OCI-LY1 (cell line): ENCODE measurements around the gene VWC2.

ENCODE experiments used
- H2AFZ ChIP-seq: fragments of 200-600 bp; sonication (generic), shearing (Covaris generic); 2 replicates; pipeline ENCODE4 v1.6.0; 2014; ENCODE audit warnings: antibody characterized with exemption, mild to moderate bottlenecking, low read length
- H3F3A ChIP-seq: fragments of 200-600 bp; sonication (generic), shearing (Covaris generic); 2 replicates; pipeline ENCODE4 v1.6.0; 2014; ENCODE audit warnings: mild to moderate bottlenecking, antibody characterized with exemption, low read length, moderate library complexity; ENCODE audit not compliant: insufficient read depth
- H3K27ac ChIP-seq: fragments of 200-600 bp; sonication (generic); 2 replicates; pipeline ENCODE4 v1.5.1; 2014; ENCODE audit warnings: low read length, mixed run types, mild to moderate bottlenecking, low read depth; ENCODE audit not compliant: poor library complexity, severe bottlenecking
- H3K27me3 ChIP-seq: fragments of 200-600 bp; sonication (generic); 2 replicates; pipeline ENCODE4 v1.6.0; 2014; ENCODE audit warnings: antibody characterized with exemption, mild to moderate bottlenecking, low read length, moderate library complexity; ENCODE audit not compliant: insufficient read depth
- H3K36me3 ChIP-seq: fragments of 200-600 bp; sonication (generic); 2 replicates; pipeline ENCODE4 v1.6.1; 2014; ENCODE audit warnings: mild to moderate bottlenecking, antibody characterized with exemption, low read length, moderate library complexity, mixed read lengths; ENCODE audit not compliant: insufficient read depth
- H3K4me1 ChIP-seq: fragments of 200-600 bp; sonication (generic); 2 replicates; pipeline ENCODE4 v1.5.1; 2014; ENCODE audit warnings: mild to moderate bottlenecking, low read length, moderate library complexity; ENCODE audit not compliant: insufficient read depth, severe bottlenecking
- H3K4me2 ChIP-seq: fragments of 200-600 bp; sonication (generic), shearing (Covaris generic); 2 replicates; pipeline ENCODE4 v1.6.1; 2014; ENCODE audit warnings: low read length
- H3K4me3 ChIP-seq: fragments of 200-600 bp; sonication (generic); 2 replicates; pipeline ENCODE4 v1.5.1; 2014; ENCODE audit warnings: low read length, low read depth, mild to moderate bottlenecking, mixed read lengths; ENCODE audit not compliant: poor library complexity, severe bottlenecking
- H3K79me2 ChIP-seq: fragments of 200-600 bp; shearing (Covaris generic); 2 replicates; pipeline ENCODE4 v1.6.1; 2016; ENCODE audit warnings: mixed run types, low read length, mixed read lengths; ENCODE audit not compliant: insufficient read depth
- H3K9ac ChIP-seq: fragments of 200-600 bp; sonication (generic), shearing (Covaris generic); 2 replicates; pipeline ENCODE4 v1.6.1; 2014; ENCODE audit warnings: mild to moderate bottlenecking, low read length, mixed read lengths
- H3K9me2 ChIP-seq: fragments of 200-600 bp; sonication (generic), shearing (Covaris generic); 2 replicates; pipeline ENCODE4 v1.6.1; 2014; ENCODE audit warnings: low read depth, mild to moderate bottlenecking, low read length, mixed read lengths
- H3K9me3 ChIP-seq: fragments of 200-600 bp; shearing (Covaris generic); 2 replicates; pipeline ENCODE4 v1.6.1; 2014; ENCODE audit warnings: low read length, mixed read lengths
- H4K20me1 ChIP-seq: fragments of 200-600 bp; sonication (generic), shearing (Covaris generic); 2 replicates; pipeline ENCODE4 v1.6.0; 2016; ENCODE audit warnings: mild to moderate bottlenecking, low read length; ENCODE audit not compliant: insufficient read depth
- EZH2 ChIP-seq: fragments of 200-600 bp; sonication (generic), shearing (Covaris generic); IDR thresholded peaks from 2 replicates; pipeline ENCODE4 v1.8.0; 2017; ENCODE audit warnings: borderline replicate concordance, mixed run types, mild to moderate bottlenecking, antibody characterized with exemption, low read length, moderate library complexity, mixed read lengths
- TF ChIP-seq, protein P1 (sequence below): fragments of 200-600 bp; sonication (generic), shearing (Covaris generic); IDR thresholded peaks from 2 replicates; pipeline ENCODE4 v1.5.1; 2017; ENCODE audit warnings: mild to moderate bottlenecking, antibody characterized with exemption, low read length, moderate library complexity, mixed read lengths

VWC2 gene

DNA sequence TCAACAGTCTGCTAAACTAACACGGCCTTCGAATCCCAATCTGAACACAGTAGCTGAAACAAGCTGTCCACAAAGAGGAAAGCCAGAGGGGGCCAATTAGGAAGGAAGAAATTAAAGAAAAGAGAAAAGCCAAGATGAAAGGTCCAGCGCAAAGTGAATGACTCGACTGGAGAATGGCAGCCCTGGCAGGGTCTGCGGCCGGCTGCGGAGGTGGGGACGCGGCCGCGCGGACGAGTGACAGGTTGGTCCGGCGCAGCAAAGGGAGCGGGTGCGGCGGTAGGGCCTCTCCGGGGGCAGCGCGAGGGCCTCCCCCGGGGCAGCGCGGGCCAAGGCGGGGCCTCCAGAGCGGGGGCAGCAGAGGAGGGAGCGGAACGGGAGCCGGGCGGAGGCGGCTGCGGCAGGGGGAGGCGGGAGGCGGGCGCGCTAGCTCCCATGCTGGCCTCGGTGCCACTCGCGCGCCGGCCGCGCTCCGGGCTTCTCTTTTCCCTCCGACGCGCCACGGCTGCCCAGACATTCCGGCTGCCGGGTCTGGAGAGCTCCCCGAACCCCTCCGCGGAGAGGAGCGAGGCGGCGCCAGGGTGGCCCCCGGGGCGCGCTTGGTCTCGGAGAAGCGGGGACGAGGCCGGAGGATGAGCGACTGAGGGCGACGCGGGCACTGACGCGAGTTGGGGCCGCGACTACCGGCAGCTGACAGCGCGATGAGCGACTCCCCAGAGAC is at the start of gene VWC2:
Gene VWC2 (plus strand): TSS at position 421 of the 718 bp plus-strand sequence. CDS start 1,798 bp downstream, outside the sequence.
- Histone ChIP-seq H4K20me1 (no peaks in the 10 kb centered on the region), H3K4me1 (peaks cover 9% of the 10 kb centered on the region), H2AFZ (no peak within 1 kb of the TSS), H3F3A (no peaks in the 10 kb centered on the region), H3K9me2 (no peaks in the 10 kb centered on the region), H3K27me3 (no peaks in the 10 kb centered on the region), H3K4me2 (no peak within 1 kb of the TSS), H3K36me3 (no peaks in the 10 kb centered on the region), H3K27ac (no peak within 1 kb of the TSS), H3K9ac (no peak within 1 kb of the TSS), H3K79me2 (no peaks in the 10 kb centered on the region), H3K4me3 (no peak within 1 kb of the TSS), H3K9me3 (no peaks in the 10 kb centered on the region)
- TF ChIP-seq, protein P1, sequence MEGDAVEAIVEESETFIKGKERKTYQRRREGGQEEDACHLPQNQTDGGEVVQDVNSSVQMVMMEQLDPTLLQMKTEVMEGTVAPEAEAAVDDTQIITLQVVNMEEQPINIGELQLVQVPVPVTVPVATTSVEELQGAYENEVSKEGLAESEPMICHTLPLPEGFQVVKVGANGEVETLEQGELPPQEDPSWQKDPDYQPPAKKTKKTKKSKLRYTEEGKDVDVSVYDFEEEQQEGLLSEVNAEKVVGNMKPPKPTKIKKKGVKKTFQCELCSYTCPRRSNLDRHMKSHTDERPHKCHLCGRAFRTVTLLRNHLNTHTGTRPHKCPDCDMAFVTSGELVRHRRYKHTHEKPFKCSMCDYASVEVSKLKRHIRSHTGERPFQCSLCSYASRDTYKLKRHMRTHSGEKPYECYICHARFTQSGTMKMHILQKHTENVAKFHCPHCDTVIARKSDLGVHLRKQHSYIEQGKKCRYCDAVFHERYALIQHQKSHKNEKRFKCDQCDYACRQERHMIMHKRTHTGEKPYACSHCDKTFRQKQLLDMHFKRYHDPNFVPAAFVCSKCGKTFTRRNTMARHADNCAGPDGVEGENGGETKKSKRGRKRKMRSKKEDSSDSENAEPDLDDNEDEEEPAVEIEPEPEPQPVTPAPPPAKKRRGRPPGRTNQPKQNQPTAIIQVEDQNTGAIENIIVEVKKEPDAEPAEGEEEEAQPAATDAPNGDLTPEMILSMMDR: no peak
- no peak for TF ChIP-seq EZH2

DNA sequence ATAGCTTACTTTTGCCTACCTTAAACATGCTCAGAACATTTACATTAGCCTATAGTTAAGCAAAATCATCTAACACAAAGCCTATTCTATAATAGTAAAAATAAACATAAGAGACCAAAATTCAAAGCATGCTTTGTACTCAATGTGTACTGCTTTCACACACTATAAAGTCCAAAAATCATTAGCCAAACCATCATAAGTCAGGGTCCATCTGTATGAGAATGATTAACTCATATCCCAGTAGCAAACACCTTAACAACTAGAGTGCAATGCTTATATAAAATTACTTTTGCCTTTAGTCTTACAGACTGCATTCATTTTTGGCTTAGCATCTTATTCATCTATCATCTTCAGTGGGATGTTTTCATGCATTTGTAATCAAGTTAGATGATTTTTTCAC is 49.4 kb upstream of the VWC2 start:
- H3K27ac ChIP-seq: no peak overlapping the region
- no peaks in the 10 kb centered on the region for H3F3A ChIP-seq
- no peak overlapping the region for H2AFZ ChIP-seq
- no peak overlapping the region for H3K4me3 ChIP-seq
- TF ChIP-seq EZH2: no peak
- TF ChIP-seq, protein P1: no peak
- H3K9ac ChIP-seq: no peak overlapping the region
- no peaks in the 10 kb centered on the region for H3K36me3 ChIP-seq
- no peaks in the 10 kb centered on the region for H3K79me2 ChIP-seq
- no peaks in the 10 kb centered on the region for H3K9me2 ChIP-seq
- H3K27me3 ChIP-seq: no peaks in the 10 kb centered on the region
- no peaks in the 10 kb centered on the region for H3K4me1 ChIP-seq
- no peaks in the 10 kb centered on the region for H3K9me3 ChIP-seq
- H3K4me2 ChIP-seq: no peak overlapping the region
- no peaks in the 10 kb centered on the region for H4K20me1 ChIP-seq

DNA sequence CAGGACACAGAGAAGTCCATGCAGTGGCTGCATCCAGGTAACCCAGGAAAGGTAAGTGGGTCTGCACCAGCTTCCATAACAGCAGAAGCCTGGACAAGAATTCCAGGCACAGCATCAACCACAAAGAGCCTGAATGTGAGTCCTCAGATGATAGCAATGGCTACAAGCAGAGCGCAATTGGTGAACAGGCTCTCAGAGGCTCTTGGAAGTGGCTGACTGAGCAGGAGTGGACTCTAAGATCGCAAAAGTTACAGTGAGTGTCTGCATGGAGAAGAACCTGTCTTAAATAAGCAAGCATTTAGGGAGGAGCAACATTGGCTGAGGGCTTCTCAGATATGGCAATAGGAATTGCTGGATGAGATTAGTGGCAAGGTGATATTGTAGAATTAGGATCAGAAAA is 41.6 kb upstream of the VWC2 start:
- Histone ChIP-seq H3K9ac (no peak overlapping the region), H3K79me2 (no peaks in the 10 kb centered on the region), H3K27me3 (no peaks in the 10 kb centered on the region), H3K36me3 (no peaks in the 10 kb centered on the region), H3K27ac (no peak overlapping the region), H2AFZ (no peak overlapping the region), H3K4me3 (no peak overlapping the region), H3K9me3 (no peaks in the 10 kb centered on the region), H3K9me2 (0 out of 2 replicates have a peak, but pooled peaks cover 4% of the 10 kb centered on the region), H4K20me1 (no peaks in the 10 kb centered on the region), H3F3A (no peaks in the 10 kb centered on the region), H3K4me1 (no peaks in the 10 kb centered on the region), H3K4me2 (no peak overlapping the region)
- TF ChIP-seq EZH2: no peak
- TF ChIP-seq, protein P1: no peak
